Stimulated activated CD4-positive, alpha-beta T cell treated with anti-CD3 and anti-CD28 coated beads, Interleukin-1b, Interleukin-23, amount 100 ng/mL, for 1 hour (primary cell): ENCODE measurements around the gene NUP93.
"Not testable (repeated sequence)": the region's sequence is repeated elsewhere in the genome, so short reads cannot be mapped to it uniquely, and the experiment has no call there.

ENCODE experiments used
- DNase-seq, 2 donors: peaks; one replicate each; pipeline ENCODE4 v3.0.0-alpha.2; 2020; ENCODE audit warnings: low read depth in 2 of 2

NUP93 gene

GRCh38 chr16:56870276-56870888 is 140.5 kb downstream of the NUP93 start:
- DNase-seq, result no peak

- DNase-seq, result no peak
Measured at GRCh38 chr16:56871172-56871593, 141.3 kb downstream of the NUP93 start.

- no peak for DNase-seq
Measured at GRCh38 chr16:56872863-56873391, 143.0 kb downstream of the NUP93 start.

GRCh38 chr16:56874800-56875199 is 144.9 kb downstream of the NUP93 start:
- no peak for DNase-seq

GRCh38 chr16:56876048-56876447 is 146.1 kb downstream of the NUP93 start:
- DNase-seq, result no peak

GRCh38 chr16:56877486-56878182 is 147.7 kb downstream of the NUP93 start:
- no peak for DNase-seq

GRCh38 chr16:56878282-56878854 is 148.4 kb downstream of the NUP93 start:
- no peak for DNase-seq

- no peak for DNase-seq
Measured at GRCh38 chr16:56879276-56879675, 149.3 kb downstream of the NUP93 start.

GRCh38 chr16:56880176-56880575 is 150.2 kb downstream of the NUP93 start:
- DNase-seq, result no peak

GRCh38 chr16:56880685-56881084 is 150.8 kb downstream of the NUP93 start:
- no peak for DNase-seq

GRCh38 chr16:56882077-56882800 is 152.3 kb downstream of the NUP93 start:
- DNase-seq, result no peak

- DNase-seq, result no peak
Measured at GRCh38 chr16:56883586-56883985, 153.7 kb downstream of the NUP93 start.

GRCh38 chr16:56884026-56884582 is 154.2 kb downstream of the NUP93 start:
- DNase-seq, result no peak

- DNase-seq, result not testable (repeated sequence)
Measured at GRCh38 chr16:56884929-56885328, 155.0 kb downstream of the NUP93 start.

- DNase-seq, result no peak
Measured at GRCh38 chr16:56885446-56886162, 155.7 kb downstream of the NUP93 start.

GRCh38 chr16:56886296-56886695 is 156.4 kb downstream of the NUP93 start:
- no peak for DNase-seq

GRCh38 chr16:56886826-56887225 is 156.9 kb downstream of the NUP93 start:
- DNase-seq, result no peak

- no peak for DNase-seq
Measured at GRCh38 chr16:56888806-56889205, 158.9 kb downstream of the NUP93 start.

GRCh38 chr16:56889206-56889605 is 159.3 kb downstream of the NUP93 start:
- no peak for DNase-seq

GRCh38 chr16:56891685-56892084 is 161.8 kb downstream of the NUP93 start:
- no peak for DNase-seq

GRCh38 chr16:56892705-56893104 is 162.8 kb downstream of the NUP93 start:
- no peak for DNase-seq
